ENCODE measurements around the gene B3GNT9. TPM values are rescaled to one million over a fixed set of nuclear protein-coding genes. Genes with fewer than 3 reads are reported as not detected.

Gene B3GNT9
- polyA plus RNA-seq, 1 experiment = 18.6 TPM

GRCh38 chr16:67109407-67110135, 41.2 kb downstream of the B3GNT9 start, which contains the start of gene PHAF1:
TSS of gene PHAF1 (plus strand) at chr16:67109941. CDS start at chr16:67110176, 235 bp downstream.
- peak within 1 kb of the TSS; percentile 88 for H3K4me3 ChIP-seq (ENCODE audit: low read depth, low read length)
- ChIA-PET CTCF (interaction anchor here (3.2 kb wide), 1 partner anchor 46 kb away, joined by 12 read pairs; no protein-coding TSS in a partner anchor), POLR2A (no interaction called here)
- TF ChIP-seq, protein P1, sequence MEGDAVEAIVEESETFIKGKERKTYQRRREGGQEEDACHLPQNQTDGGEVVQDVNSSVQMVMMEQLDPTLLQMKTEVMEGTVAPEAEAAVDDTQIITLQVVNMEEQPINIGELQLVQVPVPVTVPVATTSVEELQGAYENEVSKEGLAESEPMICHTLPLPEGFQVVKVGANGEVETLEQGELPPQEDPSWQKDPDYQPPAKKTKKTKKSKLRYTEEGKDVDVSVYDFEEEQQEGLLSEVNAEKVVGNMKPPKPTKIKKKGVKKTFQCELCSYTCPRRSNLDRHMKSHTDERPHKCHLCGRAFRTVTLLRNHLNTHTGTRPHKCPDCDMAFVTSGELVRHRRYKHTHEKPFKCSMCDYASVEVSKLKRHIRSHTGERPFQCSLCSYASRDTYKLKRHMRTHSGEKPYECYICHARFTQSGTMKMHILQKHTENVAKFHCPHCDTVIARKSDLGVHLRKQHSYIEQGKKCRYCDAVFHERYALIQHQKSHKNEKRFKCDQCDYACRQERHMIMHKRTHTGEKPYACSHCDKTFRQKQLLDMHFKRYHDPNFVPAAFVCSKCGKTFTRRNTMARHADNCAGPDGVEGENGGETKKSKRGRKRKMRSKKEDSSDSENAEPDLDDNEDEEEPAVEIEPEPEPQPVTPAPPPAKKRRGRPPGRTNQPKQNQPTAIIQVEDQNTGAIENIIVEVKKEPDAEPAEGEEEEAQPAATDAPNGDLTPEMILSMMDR (IDR thresholded peaks at IDR 0.05; ENCODE audit: low read depth, low read length) = no peak
- DNase-seq (ENCODE audit: low read depth, low spot score) = peak; percentile 64
- no peaks in the 10 kb centered on the region; the same call in 1 of the 2 replicates for H3K9me3 ChIP-seq (ENCODE audit: control insufficient read depth, insufficient read depth, low read length)
- no peaks in the 10 kb centered on the region for H3K27me3 ChIP-seq (ENCODE audit: control insufficient read depth, insufficient read depth, low read length)
- peak within 1 kb of the TSS; percentile 68 for H3K27ac ChIP-seq (ENCODE audit: low read depth, low read length)

DNA sequence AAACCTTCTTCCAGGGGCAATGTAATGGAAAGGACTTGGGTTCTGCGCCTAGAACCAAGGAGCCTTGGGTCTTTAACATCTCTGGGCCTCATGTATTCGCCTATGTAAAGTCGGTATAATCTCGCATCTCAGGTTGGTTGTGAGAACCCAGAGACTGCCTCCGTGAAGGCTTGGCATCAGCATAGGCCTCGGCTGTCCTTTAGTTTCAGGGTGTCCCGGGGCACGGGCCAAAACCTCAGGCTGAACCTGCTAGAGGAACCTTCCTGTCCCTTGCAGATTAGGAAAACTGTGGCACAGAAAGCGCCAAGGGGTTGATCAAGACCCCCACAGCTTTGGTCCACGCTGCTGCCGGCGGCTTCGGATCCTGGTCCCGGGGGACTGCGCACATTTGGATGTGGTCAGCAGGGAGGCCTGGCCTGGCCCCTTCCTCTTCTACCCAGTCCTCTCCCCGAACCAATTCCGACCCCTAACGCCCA, 41.8 kb downstream of the B3GNT9 start:
- TF ChIP-seq, protein P1 (IDR thresholded peaks at IDR 0.05; ENCODE audit: low read depth, low read length) = no peak
- Histone ChIP-seq H3K27ac (ENCODE audit: low read depth, low read length) (peak overlapping the region; percentile 68), H3K4me3 (ENCODE audit: low read depth, low read length) (peak overlapping the region; percentile 88; the same call in 1 of the 2 replicates), H3K9me3 (ENCODE audit: control insufficient read depth, insufficient read depth, low read length) (no peaks in the 10 kb centered on the region; the same call in 1 of the 2 replicates), H3K27me3 (ENCODE audit: control insufficient read depth, insufficient read depth, low read length) (no peaks in the 10 kb centered on the region)
- CTCF ChIA-PET = no interaction called here
- POLR2A ChIA-PET = no interaction called here
- no peak for DNase-seq (ENCODE audit: low read depth, low spot score)

GRCh38 chr16:67108489-67108888, 42.3 kb downstream of the B3GNT9 start:
- CTCF ChIA-PET = no interaction called here
- no peak overlapping the region for H3K4me3 ChIP-seq (ENCODE audit: low read depth, low read length)
- POLR2A ChIA-PET = no interaction called here
- no peaks in the 10 kb centered on the region; the same call in 1 of the 2 replicates for H3K9me3 ChIP-seq (ENCODE audit: control insufficient read depth, insufficient read depth, low read length)
- TF ChIP-seq, protein P1 (IDR thresholded peaks at IDR 0.05; ENCODE audit: low read depth, low read length) = no peak
- H3K27ac ChIP-seq (ENCODE audit: low read depth, low read length) = no peak overlapping the region
- no peak for DNase-seq (ENCODE audit: low read depth, low spot score)
- H3K27me3 ChIP-seq (ENCODE audit: control insufficient read depth, insufficient read depth, low read length) = no peaks in the 10 kb centered on the region

- H3K4me3 ChIP-seq (ENCODE audit: low read depth, low read length) = no peak overlapping the region
- ChIA-PET CTCF (interaction anchor here (0.6 to 8.0 kb wide), 4 partner anchors 80 to 210 kb away, joined by 3 to 127 read pairs (median 3); no protein-coding TSS in a partner anchor), POLR2A (interaction anchor here (0.6 kb wide), 1 partner anchor 127 kb away, joined by 3 read pairs; no protein-coding TSS in a partner anchor)
- DNase-seq (ENCODE audit: low read depth, low spot score) = no peak
- no peaks in the 10 kb centered on the region; the same call in 1 of the 2 replicates for H3K9me3 ChIP-seq (ENCODE audit: control insufficient read depth, insufficient read depth, low read length)
- TF ChIP-seq, protein P1 (IDR thresholded peaks at IDR 0.05; ENCODE audit: low read depth, low read length) = no peak
- no peak overlapping the region for H3K27ac ChIP-seq (ENCODE audit: low read depth, low read length)
- H3K27me3 ChIP-seq (ENCODE audit: control insufficient read depth, insufficient read depth, low read length) = no peaks in the 10 kb centered on the region
Measured at GRCh38 chr16:67105881-67106280, 44.9 kb downstream of the B3GNT9 start.

DNA sequence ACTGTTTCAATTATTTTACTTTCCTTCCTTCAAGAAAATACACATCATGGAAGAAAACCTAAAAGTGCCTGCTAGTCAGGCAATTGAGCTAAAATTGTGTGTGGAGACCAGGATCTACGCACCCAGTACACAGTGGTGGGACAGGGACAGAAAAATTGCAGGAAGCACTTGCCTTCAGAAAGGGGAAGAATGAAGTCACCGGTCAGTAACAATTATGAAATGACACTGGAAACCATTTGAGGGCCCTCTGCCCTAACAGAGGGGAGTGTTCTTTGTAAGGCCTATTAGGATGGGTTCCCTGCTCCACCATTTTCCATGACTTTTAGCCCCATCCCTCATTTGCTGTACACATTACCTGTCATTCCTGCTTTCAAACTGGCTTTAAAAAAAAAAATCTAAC, 45.6 kb downstream of the B3GNT9 start:
- ChIA-PET CTCF (interaction anchor here (1.1 to 8.0 kb wide), 2 partner anchors 80 to 87 kb away, joined by 3 to 127 read pairs; no protein-coding TSS in a partner anchor), POLR2A (no interaction called here)
- no peaks in the 10 kb centered on the region for H3K27me3 ChIP-seq (ENCODE audit: control insufficient read depth, insufficient read depth, low read length)
- H3K4me3 ChIP-seq (ENCODE audit: low read depth, low read length) = no peak overlapping the region
- TF ChIP-seq, protein P1 (IDR thresholded peaks at IDR 0.05; ENCODE audit: low read depth, low read length) = no peak
- H3K27ac ChIP-seq (ENCODE audit: low read depth, low read length) = no peak overlapping the region
- no peak for DNase-seq (ENCODE audit: low read depth, low spot score)
- H3K9me3 ChIP-seq (ENCODE audit: control insufficient read depth, insufficient read depth, low read length) = no peaks in the 10 kb centered on the region; the same call in 1 of the 2 replicates
